ENCODE results near the gene NCAPG.

Gene NCAPG

GRCh38 chr4:17770845-17771244, 39.9 kb upstream of the NCAPG start:
- TF ChIP-seq POLR2AphosphoS5 (IDR thresholded peaks at IDR 0.05; ENCODE audit: low read depth, low read length): no peak
- TF ChIP-seq FOXP2 (optimal IDR thresholded peaks at IDR 0.05; ENCODE audit: borderline replicate concordance, extremely low read depth, extremely low read length, insufficient read depth): no peak
- no peak for TF ChIP-seq SIN3A (IDR thresholded peaks at IDR 0.05; ENCODE audit: borderline replicate concordance, insufficient read depth, low read length)
- TF ChIP-seq TAF1 (IDR thresholded peaks at IDR 0.05; ENCODE audit: borderline replicate concordance, insufficient read depth, low read length): no peak
- TF ChIP-seq REST (IDR thresholded peaks at IDR 0.05; ENCODE audit: insufficient read depth in 1 of 2, low read depth in 2 of 2, low read length in 2 of 2): no peak

DNA sequence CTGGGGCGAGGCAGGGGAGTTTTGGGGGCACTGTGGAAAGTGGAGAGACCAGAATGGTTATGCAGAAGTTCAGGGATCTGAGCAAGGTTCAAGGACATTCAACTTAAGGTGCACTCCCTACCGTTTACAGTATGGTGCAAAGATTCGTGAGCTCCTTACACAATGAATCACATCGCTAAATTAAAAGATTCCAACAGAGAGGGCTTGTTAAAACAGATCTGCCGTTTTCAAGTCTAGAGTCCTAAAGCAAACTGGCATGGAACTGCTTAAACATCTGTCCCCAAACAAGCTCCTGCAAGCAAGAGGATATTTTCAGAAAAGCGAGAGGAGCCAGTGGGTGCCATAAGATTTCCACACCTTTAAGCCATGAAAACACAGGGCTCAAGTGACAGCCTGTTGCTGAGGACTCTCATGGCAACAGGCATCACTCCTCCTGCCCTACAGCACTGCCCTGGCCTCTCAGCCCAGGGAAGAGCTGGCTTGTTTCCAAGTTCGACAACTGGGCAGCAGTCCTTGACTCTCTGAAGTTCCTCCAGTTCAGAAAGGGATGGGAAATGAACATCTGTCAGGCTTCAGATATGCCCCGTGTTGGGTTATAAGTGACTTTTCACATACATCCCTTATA, 39.4 kb upstream of the NCAPG start:
- no peak for TF ChIP-seq POLR2AphosphoS5 (IDR thresholded peaks at IDR 0.05; ENCODE audit: low read depth, low read length)
- no peak for TF ChIP-seq FOXP2 (optimal IDR thresholded peaks at IDR 0.05; ENCODE audit: borderline replicate concordance, extremely low read depth, extremely low read length, insufficient read depth)
- TF ChIP-seq SIN3A (IDR thresholded peaks at IDR 0.05; ENCODE audit: borderline replicate concordance, insufficient read depth, low read length): no peak
- TF ChIP-seq REST (IDR thresholded peaks at IDR 0.05; ENCODE audit: insufficient read depth in 1 of 2, low read depth in 2 of 2, low read length in 2 of 2): no peak
- no peak for TF ChIP-seq TAF1 (IDR thresholded peaks at IDR 0.05; ENCODE audit: borderline replicate concordance, insufficient read depth, low read length)

DNA sequence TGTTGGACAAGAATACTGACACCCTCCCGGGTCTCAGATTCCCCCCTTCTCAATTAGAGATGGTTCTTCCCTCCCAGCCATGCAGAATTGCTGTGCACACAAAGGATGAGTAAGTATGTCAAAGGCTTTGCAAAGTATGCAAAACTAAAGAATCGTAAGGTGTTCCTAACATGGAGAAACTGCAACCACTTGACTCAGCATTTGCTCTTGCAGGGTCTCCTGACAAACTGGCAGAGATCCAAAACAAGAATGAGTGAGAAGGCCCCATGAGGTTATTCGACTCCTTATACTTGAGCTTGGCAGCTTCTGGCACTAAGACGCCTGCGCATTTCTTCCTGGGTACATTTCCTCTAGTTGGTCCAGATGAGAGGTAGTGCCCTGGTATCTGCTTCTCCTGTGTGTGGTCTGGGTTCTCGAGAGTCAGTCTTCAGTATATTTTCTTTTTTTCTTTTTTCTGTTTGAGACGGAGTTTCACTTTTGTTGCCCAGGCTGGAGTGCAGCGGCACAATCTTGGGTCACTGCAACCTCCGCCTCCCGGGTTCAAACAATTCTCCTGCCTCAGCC, 37.6 kb upstream of the NCAPG start:
- no peak for TF ChIP-seq SIN3A (IDR thresholded peaks at IDR 0.05; ENCODE audit: borderline replicate concordance, insufficient read depth, low read length)
- TF ChIP-seq TAF1 (IDR thresholded peaks at IDR 0.05; ENCODE audit: borderline replicate concordance, insufficient read depth, low read length): no peak
- TF ChIP-seq FOXP2 (optimal IDR thresholded peaks at IDR 0.05; ENCODE audit: borderline replicate concordance, extremely low read depth, extremely low read length, insufficient read depth): no peak
- no peak for TF ChIP-seq POLR2AphosphoS5 (IDR thresholded peaks at IDR 0.05; ENCODE audit: low read depth, low read length)
- TF ChIP-seq REST (IDR thresholded peaks at IDR 0.05; ENCODE audit: insufficient read depth in 1 of 2, low read depth in 2 of 2, low read length in 2 of 2): no peak

DNA sequence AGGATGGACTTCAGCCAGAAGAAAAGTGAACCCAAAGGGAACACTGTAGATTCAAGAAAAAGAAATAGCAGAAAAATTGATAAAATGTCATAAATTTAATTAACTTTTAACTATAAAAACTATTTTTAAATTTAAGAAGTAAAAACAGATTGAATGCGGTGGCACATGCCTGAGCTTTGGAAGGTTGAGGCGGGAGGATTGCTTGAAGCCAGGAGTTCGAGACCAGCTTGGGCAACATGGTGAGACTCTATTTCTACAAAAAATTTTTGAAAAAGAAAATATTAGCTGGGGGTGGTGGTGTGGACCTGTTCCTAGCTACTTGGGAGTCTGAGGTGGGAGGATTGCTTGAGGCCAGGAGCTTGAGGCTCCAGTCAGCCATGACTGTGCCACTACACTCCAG, 32.3 kb upstream of the NCAPG start:
- TF ChIP-seq REST (IDR thresholded peaks at IDR 0.05; ENCODE audit: insufficient read depth in 1 of 2, low read depth in 2 of 2, low read length in 2 of 2) (no peak), FOXP2 (optimal IDR thresholded peaks at IDR 0.05; ENCODE audit: borderline replicate concordance, extremely low read depth, extremely low read length, insufficient read depth) (no peak), SIN3A (IDR thresholded peaks at IDR 0.05; ENCODE audit: borderline replicate concordance, insufficient read depth, low read length) (no peak), TAF1 (IDR thresholded peaks at IDR 0.05; ENCODE audit: borderline replicate concordance, insufficient read depth, low read length) (no peak), POLR2AphosphoS5 (IDR thresholded peaks at IDR 0.05; ENCODE audit: low read depth, low read length) (no peak)
